Mesenchymal stem cell (in vitro differentiated cells and primary cell): ENCODE results near the gene TPPP.

ENCODE experiments used
- DNase-seq: peaks from one replicate; pipeline ENCODE4 v3.0.0-alpha.2; 2013
- H2AFZ ChIP-seq: one replicate; pipeline ENCODE4 v1.6.1; 2013; ENCODE audit warnings: low read depth, mild to moderate bottlenecking, control low read depth, inconsistent platforms, low read length, moderate library complexity
- H2AK5ac ChIP-seq: 2 replicates; pipeline ENCODE4 v1.6.1; 2013; ENCODE audit warnings: low read length, moderate library complexity, mild to moderate bottlenecking, inconsistent platforms; ENCODE audit not compliant: severe bottlenecking
- H2BK120ac ChIP-seq: one replicate; pipeline ENCODE4 v1.6.1; 2013; ENCODE audit warnings: low read depth, mild to moderate bottlenecking, inconsistent platforms, low read length, moderate library complexity
- H2BK12ac ChIP-seq, 2 experiments: one replicate each; pipeline ENCODE4 v1.6.1; 2013; ENCODE audit warnings: inconsistent platforms in 2 of 2, low read length in 2 of 2, mild to moderate bottlenecking in 2 of 2, moderate library complexity in 2 of 2, control low read depth in 1 of 2
- H2BK15ac ChIP-seq: one replicate; pipeline ENCODE4 v1.6.1; 2013; ENCODE audit warnings: mild to moderate bottlenecking, low read depth, inconsistent platforms; ENCODE audit not compliant: poor library complexity, severe bottlenecking
- H2BK5ac ChIP-seq: 2 replicates; pipeline ENCODE4 v1.6.1; 2013; ENCODE audit warnings: low read depth, mild to moderate bottlenecking, low read length, control low read depth, inconsistent platforms; ENCODE audit not compliant: poor library complexity, severe bottlenecking
- H3K14ac ChIP-seq, 2 experiments: one replicate each; pipeline ENCODE4 v1.6.1; 2013; ENCODE audit warnings: inconsistent platforms in 2 of 2, low read length in 2 of 2, control low read depth in 1 of 2, mild to moderate bottlenecking in 1 of 2, moderate library complexity in 1 of 2
- H3K18ac ChIP-seq, 2 experiments: one replicate each; pipeline ENCODE4 v1.6.1; 2013; ENCODE audit warnings: inconsistent platforms in 2 of 2, low read length in 2 of 2, control low read depth in 1 of 2, low read depth in 1 of 2, mild to moderate bottlenecking in 1 of 2
- H3K23ac ChIP-seq, 2 experiments: one replicate each; pipeline ENCODE4 v1.6.1; 2013; ENCODE audit warnings: inconsistent platforms in 2 of 2, low read length in 2 of 2, mild to moderate bottlenecking in 2 of 2, moderate library complexity in 2 of 2, control low read depth in 1 of 2
- H3K27ac ChIP-seq: 2 replicates; pipeline ENCODE4 v1.5.1; 2013; ENCODE audit warnings: mild to moderate bottlenecking, moderate library complexity, low read length, control low read depth, inconsistent platforms; ENCODE audit not compliant: poor library complexity, severe bottlenecking
- H3K27me3 ChIP-seq, 2 experiments: 2 replicates each; pipeline versions ENCODE4 v1.6.1 to v1.7.0; 2013; ENCODE audit warnings: low read length in 2 of 2, mild to moderate bottlenecking in 2 of 2, moderate library complexity in 2 of 2, control low read depth in 1 of 2, inconsistent platforms in 1 of 2; ENCODE audit not compliant: control insufficient read depth in 1 of 2, insufficient read depth in 1 of 2
- H3K36me3 ChIP-seq, 2 experiments: 2 replicates each; pipeline versions ENCODE4 v1.6.1 to v1.7.0; 2013; ENCODE audit warnings: low read length in 2 of 2, control low read depth in 1 of 2, inconsistent platforms in 1 of 2, low read depth in 1 of 2, mild to moderate bottlenecking in 1 of 2; ENCODE audit not compliant: insufficient read depth in 2 of 2, control insufficient read depth in 1 of 2
- H3K4ac ChIP-seq, 2 experiments: one replicate each; pipeline ENCODE4 v1.6.1; 2013; ENCODE audit warnings: inconsistent platforms in 2 of 2, low read length in 2 of 2, mild to moderate bottlenecking in 2 of 2, moderate library complexity in 2 of 2, control low read depth in 1 of 2, low read depth in 1 of 2
- H3K4me1 ChIP-seq: 2 replicates; pipeline ENCODE4 v1.6.1; 2013; ENCODE audit warnings: low read depth, low read length, control low read depth; ENCODE audit not compliant: control insufficient read depth, insufficient read depth
- H3K4me2 ChIP-seq: 2 replicates; pipeline ENCODE4 v1.6.1; 2013; ENCODE audit warnings: low read length, mild to moderate bottlenecking, inconsistent platforms; ENCODE audit not compliant: poor library complexity, severe bottlenecking
- H3K4me3 ChIP-seq, 2 experiments: 2 replicates each; pipeline versions ENCODE4 v1.5.1 to v1.7.0; 2013; ENCODE audit warnings: low read length in 2 of 2, mild to moderate bottlenecking in 2 of 2, control low read depth in 1 of 2, low read depth in 1 of 2; ENCODE audit not compliant: insufficient read depth in 1 of 2
- H3K79me1 ChIP-seq: replicated peaks from 2 replicates; pipeline ENCODE4 v1.6.1; 2013; ENCODE audit warnings: mild to moderate bottlenecking, control low read depth, low read length, inconsistent platforms; ENCODE audit not compliant: poor library complexity, severe bottlenecking
- H3K9ac ChIP-seq: 2 replicates; pipeline ENCODE4 v1.7.0; 2013; ENCODE audit warnings: mild to moderate bottlenecking, low read length, moderate library complexity
- H3K9me3 ChIP-seq: 2 replicates; pipeline ENCODE4 v1.7.0; 2013; ENCODE audit warnings: mild to moderate bottlenecking, low read length; ENCODE audit not compliant: control insufficient read depth
- H4K8ac ChIP-seq: one replicate; pipeline ENCODE4 v1.6.1; 2013; ENCODE audit warnings: inconsistent platforms, mild to moderate bottlenecking, low read length, moderate library complexity
- H4K91ac ChIP-seq: one replicate; pipeline ENCODE4 v1.6.1; 2013; ENCODE audit warnings: mild to moderate bottlenecking, low read length, inconsistent platforms
- WGBS: methylation state at CpG from one replicate; pipeline ENCODE4 v1.1.7; 2013; ENCODE audit warnings: mixed read lengths; 5-methylcytosine and 5-hydroxymethylcytosine counted together

Gene TPPP

DNA sequence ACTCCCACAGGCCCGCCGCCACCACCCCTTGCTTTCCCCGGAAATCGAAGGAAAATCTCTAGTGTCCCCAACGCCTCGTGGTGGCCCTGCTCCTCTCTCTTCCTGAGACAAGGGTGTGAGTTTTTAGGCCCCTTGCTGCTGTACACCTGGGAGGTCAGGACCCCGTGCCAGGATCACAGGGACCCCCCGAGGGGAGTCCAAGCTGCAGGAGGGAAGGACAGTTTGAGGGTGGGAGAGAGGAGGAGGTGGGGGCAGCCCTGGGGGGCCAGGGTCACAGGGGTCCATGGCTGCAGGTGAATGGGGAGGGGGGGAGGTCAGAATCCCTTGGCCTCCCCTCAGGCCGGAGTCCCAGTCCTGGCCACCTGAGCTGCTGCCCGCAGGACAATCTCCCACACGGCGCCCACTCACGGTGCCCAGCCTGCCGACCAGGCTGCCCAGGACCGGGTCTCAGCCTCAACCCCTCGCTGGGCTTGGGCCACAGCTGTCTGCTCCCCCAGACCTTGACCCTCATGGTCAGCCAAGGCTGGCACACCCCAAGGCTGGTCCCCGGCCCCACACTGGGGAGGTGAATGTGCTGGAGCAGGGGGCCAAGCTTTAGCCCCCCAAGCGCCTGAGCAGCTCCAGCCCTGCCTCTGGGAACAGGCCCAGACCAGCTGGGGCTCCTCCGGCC, 19.9 kb downstream of the TPPP start:
- Histone ChIP-seq H4K8ac (no peak overlapping the region), H2AK5ac (no peak overlapping the region), H2BK15ac (no peak overlapping the region), H3K23ac (no peak overlapping the region), H3K36me3 (peaks cover 0 to 12% of the 10 kb centered on the region in 2 experiments), H2BK5ac (no peak overlapping the region), H2AFZ (no peak overlapping the region), H3K9ac (peak overlapping the region; percentile 89), H2BK12ac (no peak overlapping the region), H3K79me1 (no peaks in the 10 kb centered on the region), H3K4me2 (no peak overlapping the region), H3K27ac (no peak overlapping the region), H2BK120ac (no peak overlapping the region), H3K4me1 (peaks cover 60% of the 10 kb centered on the region), H3K9me3 (no peaks in the 10 kb centered on the region), H3K4me3 (no peak overlapping the region), H3K4ac (no peak overlapping the region), H3K14ac (no peak overlapping the region), H3K27me3 (peaks cover 8 to 52% of the 10 kb centered on the region in 2 experiments), H4K91ac (peak overlapping the region; percentile 0), H3K18ac (peak overlapping the region in 1 of 2 experiments; percentile 35)
- DNase-seq = no peak
- WGBS = 69% methylated on average over 19 of the region's 19 CpGs

DNA sequence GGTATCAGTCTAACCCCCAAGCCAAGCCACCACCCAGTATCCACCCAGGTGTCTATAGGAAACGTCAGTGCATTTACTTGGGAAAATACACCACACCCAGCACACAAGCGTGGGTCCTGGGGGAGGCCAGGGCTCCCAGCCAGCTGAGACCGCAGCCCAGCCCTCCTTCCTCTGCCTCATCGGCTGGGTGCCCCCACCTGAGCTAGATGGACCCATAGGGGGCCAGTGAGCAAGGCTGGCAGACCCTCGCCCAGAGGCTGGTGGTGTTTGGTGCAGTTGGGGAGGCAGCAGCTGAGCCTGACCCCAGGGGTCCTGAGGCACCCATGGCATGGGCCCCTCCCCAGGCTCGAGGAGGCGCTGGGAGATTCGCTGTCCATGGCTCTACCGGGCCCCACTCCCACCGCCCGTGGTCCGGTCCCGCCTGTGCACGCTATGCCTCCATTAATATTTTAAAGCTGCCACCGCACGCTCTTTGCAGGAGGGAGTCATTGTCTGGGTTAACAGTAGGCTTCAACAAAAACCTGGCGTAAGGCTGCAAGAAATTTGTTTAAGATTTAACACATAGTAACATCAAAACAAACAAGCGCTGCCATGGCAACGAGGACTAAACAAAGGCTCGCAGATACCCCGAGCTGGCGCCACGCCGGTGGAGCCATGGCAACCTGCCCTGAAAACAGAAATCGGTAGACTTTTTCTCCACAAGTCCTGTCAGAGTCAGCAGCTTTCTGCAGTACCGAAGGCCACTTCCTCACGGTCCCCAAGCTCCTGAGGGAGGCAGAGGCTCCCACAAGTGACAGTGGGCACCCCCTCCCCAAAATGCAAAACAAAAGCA, 20.6 kb downstream of the TPPP start:
- H3K79me1 ChIP-seq = no peaks in the 10 kb centered on the region
- peak overlapping the region; percentile 17 to 50 for H3K18ac ChIP-seq
- H3K4me2 ChIP-seq = no peak overlapping the region
- H4K91ac ChIP-seq = peak overlapping the region; percentile 43
- no peak overlapping the region for H3K27ac ChIP-seq
- no peak overlapping the region for H3K4me3 ChIP-seq
- H2AFZ ChIP-seq = no peak overlapping the region
- no peak overlapping the region for H2BK15ac ChIP-seq
- H2BK5ac ChIP-seq = no peak overlapping the region
- H3K27me3 ChIP-seq = peaks cover 8 to 52% of the 10 kb centered on the region in 2 experiments
- H3K36me3 ChIP-seq = peaks cover 0 to 14% of the 10 kb centered on the region in 2 experiments
- peaks cover 60% of the 10 kb centered on the region for H3K4me1 ChIP-seq
- H3K9ac ChIP-seq = peak overlapping the region; percentile 89
- H3K14ac ChIP-seq = peak overlapping the region in 1 of 2 experiments; percentile 51
- no peak overlapping the region for H4K8ac ChIP-seq
- no peak overlapping the region for H2AK5ac ChIP-seq
- H2BK120ac ChIP-seq = peak overlapping the region; percentile 15
- H2BK12ac ChIP-seq = peak overlapping the region in 1 of 2 experiments; percentile 49
- whole genome bisulfite sequencing = 31% methylated on average over 23 of the region's 27 CpGs
- DNase-seq = peak; percentile 98
- H3K4ac ChIP-seq = no peak overlapping the region
- H3K23ac ChIP-seq = peak overlapping the region in 1 of 2 experiments; percentile 27
- no peaks in the 10 kb centered on the region for H3K9me3 ChIP-seq

- Histone ChIP-seq H3K9ac (peak overlapping the region; percentile 89), H2AK5ac (no peak overlapping the region), H3K79me1 (no peaks in the 10 kb centered on the region), H3K27ac (no peak overlapping the region), H4K8ac (peak overlapping the region; percentile 40), H4K91ac (peak overlapping the region; percentile 69), H3K27me3 (peaks cover 8 to 48% of the 10 kb centered on the region in 2 experiments), H3K36me3 (peaks cover 5 to 15% of the 10 kb centered on the region in 2 experiments), H3K14ac (no peak overlapping the region), H3K9me3 (no peaks in the 10 kb centered on the region), H3K4me1 (peaks cover 63% of the 10 kb centered on the region), H2BK12ac (no peak overlapping the region), H2BK15ac (no peak overlapping the region), H3K4me2 (no peak overlapping the region), H3K23ac (no peak overlapping the region), H2BK120ac (peak overlapping the region; percentile 15), H3K4me3 (peak overlapping the region in 1 of 2 experiments; percentile 76), H2BK5ac (no peak overlapping the region), H3K18ac (peak overlapping the region in 1 of 2 experiments; percentile 17), H2AFZ (no peak overlapping the region), H3K4ac (no peak overlapping the region)
- peak; percentile 81 for DNase-seq
- WGBS = 52% methylated on average over 24 of the region's 27 CpGs
Measured at GRCh38 chr5:671459-672328, 21.5 kb downstream of the TPPP start.
